B cell (primary cell): ENCODE measurements around the gene GPR18. TPM values are rescaled to one million over a fixed set of nuclear protein-coding genes. Genes with fewer than 3 reads are reported as not detected.
A peak's percentile ranks its signal among the peaks of the same experiment; 100 is the strongest.

ENCODE experiments used
- ATAC-seq: fragments of 200-7000 bp; cut with Tn5 transposase; one replicate; pipeline ENCODE4 v1.10.0; 2021; ENCODE audit warnings: low read depth, mild to moderate bottlenecking, moderate number of reproducible peaks, moderate library complexity
- CTCF ChIA-PET: fragments of 350-600 bp; sonication (Branson Sonifier 250); formaldehyde crosslinking; loops from one replicate; lab custom pipeline; 2021; ENCODE audit warnings: antibody characterized with exemption, inconsistent platforms; lab: Charles Lee
- POLR2A ChIA-PET: fragments of 350-600 bp; sonication (Branson Sonifier 250); formaldehyde crosslinking; loops from one replicate; lab custom pipeline; 2021; ENCODE audit warnings: antibody characterized with exemption; lab: Charles Lee
- DNase-seq: peaks from one replicate; pipeline ENCODE4 v3.0.0; 2013
- H2AFZ ChIP-seq: 2 replicates; pipeline ENCODE4 v1.6.1; 2012; ENCODE audit warnings: mild to moderate bottlenecking, low read depth, low read length; ENCODE audit not compliant: insufficient read depth, poor library complexity, severe bottlenecking
- H3K27ac ChIP-seq, 2 donors: 1 replicate in 1 of 2; 2 replicates in 1 of 2; pipeline ENCODE4 v1.5.1; 2012 to 2013; ENCODE audit warnings: low read length in 2 of 2, mild to moderate bottlenecking in 2 of 2, moderate library complexity in 1 of 2
- H3K27me3 ChIP-seq, 4 experiments: fragments of 200-600 bp in 1 of 4; sonication (generic) in 1 of 4; replicated peaks in 1 of 4; 1 replicate in 2 of 4; 2 replicates in 2 of 4; pipeline versions ENCODE4 v1.6.1 to v1.7.0; 2013 to 2016; ENCODE audit warnings: low read length in 3 of 4, mild to moderate bottlenecking in 2 of 4, mixed read lengths in 1 of 4, moderate library complexity in 1 of 4; ENCODE audit not compliant: insufficient read depth in 4 of 4, control insufficient read depth in 3 of 4; ENCODE audit errors: control extremely low read depth in 1 of 4
- H3K36me3 ChIP-seq, 2 experiments: replicated peaks in 1 of 2; 1 replicate in 1 of 2; 2 replicates in 1 of 2; pipeline versions ENCODE4 v1.6.1 to v1.7.1; 2013; ENCODE audit warnings: low read length in 1 of 2; ENCODE audit not compliant: insufficient read depth in 2 of 2, control insufficient read depth in 1 of 2; ENCODE audit errors: control extremely low read depth in 1 of 2, extremely low read depth in 1 of 2
- H3K4me1 ChIP-seq, 2 donors: fragments of 200-600 bp in 1 of 2; sonication (generic) in 1 of 2; 1 replicate in 1 of 2; 2 replicates in 1 of 2; pipeline versions ENCODE4 v1.5.1 to v1.6.1; 2013 to 2017; ENCODE audit warnings: low read length in 2 of 2; ENCODE audit not compliant: control insufficient read depth in 2 of 2, insufficient read depth in 2 of 2
- H3K4me2 ChIP-seq: replicated peaks from 2 replicates; pipeline ENCODE3; 2012; ENCODE audit warnings: mild to moderate bottlenecking, low read depth, low read length; ENCODE audit not compliant: poor library complexity, severe bottlenecking
- H3K4me3 ChIP-seq, 5 experiments: fragments of 200-600 bp in 1 of 5; sonication (generic) in 1 of 5; 1 replicate in 3 of 5; 2 replicates in 2 of 5; pipeline versions ENCODE4 v1.5.1 to v1.7.0; 2011 to 2016; ENCODE audit warnings: low read length in 4 of 5, mild to moderate bottlenecking in 4 of 5, low read depth in 2 of 5, control low read depth in 1 of 5, moderate library complexity in 1 of 5; ENCODE audit not compliant: insufficient read depth in 1 of 5; ENCODE audit errors: control extremely low read depth in 1 of 5, extremely low read depth in 1 of 5
- H3K79me2 ChIP-seq: fragments of 200-600 bp; sonication (generic); one replicate; pipeline ENCODE4 v1.6.0; 2016; ENCODE audit warnings: low read length; ENCODE audit not compliant: control insufficient read depth, insufficient read depth
- H3K9ac ChIP-seq: fragments of 200-600 bp; sonication (generic); 2 replicates; pipeline ENCODE4 v1.6.1; 2017; ENCODE audit warnings: mild to moderate bottlenecking, low read length, moderate library complexity
- H3K9me3 ChIP-seq, 3 donors: one replicate each; pipeline versions ENCODE4 v1.6.1 to v1.7.1; 2013; ENCODE audit warnings: low read length in 2 of 3; ENCODE audit not compliant: control insufficient read depth in 2 of 3, insufficient read depth in 1 of 3; ENCODE audit errors: control extremely low read depth in 1 of 3
- H4K20me1 ChIP-seq: 2 replicates; pipeline ENCODE4 v1.6.0; 2012; ENCODE audit warnings: mild to moderate bottlenecking, low read length; ENCODE audit not compliant: insufficient read depth, control insufficient read depth, poor library complexity, severe bottlenecking
- H3K27ac Mint-ChIP-seq: one replicate; pipeline ENCODE4 v1.8.0; 2021; ENCODE audit warnings: mixed read lengths
- H3K27me3 Mint-ChIP-seq: one replicate; pipeline ENCODE4 v1.8.0; 2021; ENCODE audit warnings: mixed read lengths
- H3K4me1 Mint-ChIP-seq: one replicate; pipeline ENCODE4 v1.8.0; 2021; ENCODE audit warnings: mixed read lengths
- H3K4me3 Mint-ChIP-seq: one replicate; pipeline ENCODE4 v1.8.0; 2021; ENCODE audit warnings: mixed read lengths
- H3K9me3 Mint-ChIP-seq: one replicate; pipeline ENCODE4 v1.8.0; 2022; ENCODE audit warnings: mixed read lengths; ENCODE audit not compliant: insufficient read depth
- CTCF ChIP-seq: fragments of 200-600 bp; IDR thresholded peaks from one replicate; pipeline ENCODE4 v1.8.0; 2022; ENCODE audit warnings: antibody characterized with exemption, mild to moderate bottlenecking
- EZH2 ChIP-seq: IDR thresholded peaks from 2 replicates; pipeline ENCODE4 v1.6.1; 2012; ENCODE audit warnings: borderline replicate concordance, low read depth, mild to moderate bottlenecking, moderate library complexity, low read length; ENCODE audit not compliant: insufficient read depth, poor library complexity, severe bottlenecking
- WGBS: methylation state at CpG from one replicate; pipeline ENCODE4 v1.1.5; 2013; ENCODE audit warnings: missing lambda C conversion rate; ENCODE audit not compliant: insufficient coverage; 5-methylcytosine and 5-hydroxymethylcytosine counted together
- intact Hi-C: fragments of 100-400 bp; cut with micrococcal nuclease; formaldehyde crosslinking; loops from one replicate; pipeline ENCODE4 v1.10.0; 2022
- polyA plus RNA-seq: library from polyadenylated mRNA; depleted of rRNA; stranded (reverse); fragments of >200 nt; gene quantifications from 2 replicates; pipeline ENCODE4 v1.2.3, GENCODE V29; 2012
- total RNA-seq, 2 donors: library from RNA; stranded (reverse); fragments of 120-200 nt in 1 of 2; gene quantifications; 1 replicate in 1 of 2; 2 replicates in 1 of 2; pipeline versions ENCODE4 v1.2.3 to v1.2.4, GENCODE V29; 2013 to 2022

The GPR18 gene
- total and polyA plus RNA-seq, 2 donors (not counting 1 experiment from before 2014, with no cell fraction given) = 19.1 to 54.8 TPM

- H2AFZ ChIP-seq = no peak overlapping the region
- no peaks in the 10 kb centered on the region for H3K9me3 Mint-ChIP-seq
- H3K9me3 ChIP-seq = no peaks in the 10 kb centered on the region
- H3K27ac ChIP-seq = peak overlapping the region in 1 of 2 donors; percentile 58
- H3K4me2 ChIP-seq = peak overlapping the region; percentile 28
- POLR2A ChIA-PET = interaction anchor here (0.6 kb wide), 1 partner anchor 100 kb away, joined by 4 read pairs; no protein-coding TSS in a partner anchor
- no peak for TF ChIP-seq EZH2
- no peak for TF ChIP-seq CTCF
- H3K79me2 ChIP-seq = peaks cover 82% of the 10 kb centered on the region
- DNase-seq (no peak), ATAC-seq (no peak)
- no peak overlapping the region for H3K9ac ChIP-seq
- no peaks in the 10 kb centered on the region for H4K20me1 ChIP-seq
- H3K4me1 ChIP-seq = peaks cover 69 to 76% of the 10 kb centered on the region in 2 donors
- peaks cover 0 to 9% of the 10 kb centered on the region in 2 experiments for H3K36me3 ChIP-seq
- WGBS = no CpG with 5 or more reads among the region's 4 CpGs
- peaks cover 84% of the 10 kb centered on the region for H3K4me1 Mint-ChIP-seq
- intact Hi-C loops = no loop called here
- H3K27me3 Mint-ChIP-seq = no peaks in the 10 kb centered on the region
- peak overlapping the region; percentile 69 for H3K27ac Mint-ChIP-seq
- peak overlapping the region; percentile 33 for H3K4me3 Mint-ChIP-seq
- H3K4me3 ChIP-seq = no peak overlapping the region
- CTCF ChIA-PET = interaction anchor here (1.1 to 3.2 kb wide), 7 partner anchors 12 to 149 kb away, joined by 3 to 22 read pairs (median 4); no protein-coding TSS in a partner anchor
- H3K27me3 ChIP-seq = no peaks in the 10 kb centered on the region
These were observed 29.4 kb upstream of the GPR18 start for GRCh38 chr13:99287551-99287950.

- no peaks in the 10 kb centered on the region for H3K27me3 ChIP-seq
- H3K27ac Mint-ChIP-seq = peak overlapping the region; percentile 84
- ATAC-seq (no peak), DNase-seq (no peak)
- no peaks in the 10 kb centered on the region for H3K9me3 Mint-ChIP-seq
- H3K4me1 Mint-ChIP-seq = peaks cover 88% of the 10 kb centered on the region
- CTCF ChIA-PET = interaction anchor here (1.4 to 9.6 kb wide), 5 partner anchors 13 to 157 kb away, joined by 3 to 164 read pairs (median 9); no protein-coding TSS in a partner anchor
- H3K79me2 ChIP-seq = peaks cover 69% of the 10 kb centered on the region
- no peak for TF ChIP-seq CTCF
- TF ChIP-seq EZH2 = no peak
- H3K4me2 ChIP-seq = no peak overlapping the region
- POLR2A ChIA-PET = no interaction called here
- no peaks in the 10 kb centered on the region for H3K27me3 Mint-ChIP-seq
- no peaks in the 10 kb centered on the region for H4K20me1 ChIP-seq
- WGBS = 92% methylated on average over 10 of the region's 10 CpGs
- no peak overlapping the region for H3K9ac ChIP-seq
- H3K9me3 ChIP-seq = no peaks in the 10 kb centered on the region
- peak overlapping the region in 1 of 2 donors; percentile 89 for H3K27ac ChIP-seq
- intact Hi-C loops = no loop called here
- peaks cover 81 to 86% of the 10 kb centered on the region in 2 donors for H3K4me1 ChIP-seq
- peaks cover 0 to 5% of the 10 kb centered on the region in 2 experiments for H3K36me3 ChIP-seq
- no peak overlapping the region for H2AFZ ChIP-seq
- H3K4me3 ChIP-seq = no peak overlapping the region
- H3K4me3 Mint-ChIP-seq = no peak overlapping the region
These were observed 27.4 kb upstream of the GPR18 start for GRCh38 chr13:99285432-99286182.
